H54 (cell line): ENCODE measurements around the gene NDUFV3.
A peak's percentile ranks its signal among the peaks of the same experiment; 100 is the strongest.
"Not testable (repeated sequence)": the region's sequence is repeated elsewhere in the genome, so short reads cannot be mapped to it uniquely, and the experiment has no call there.

Source experiments
- DNase-seq: peaks from one replicate; pipeline ENCODE4 v3.0.0; 2011; ENCODE audit warnings: low spot score, mixed read lengths; ENCODE audit not compliant: insufficient read length
- FAIRE-seq: peaks from 3 replicates; lab custom pipeline; 2011; peaks lifted over from hg19 to GRCh38; lab: Jason Lieb, UNC
- POLR2A ChIP-seq: IDR thresholded peaks from 2 replicates; pipeline ENCODE4 v1.6.1; 2011; ENCODE audit warnings: low read depth, mild to moderate bottlenecking, low read length

Gene NDUFV3

DNA sequence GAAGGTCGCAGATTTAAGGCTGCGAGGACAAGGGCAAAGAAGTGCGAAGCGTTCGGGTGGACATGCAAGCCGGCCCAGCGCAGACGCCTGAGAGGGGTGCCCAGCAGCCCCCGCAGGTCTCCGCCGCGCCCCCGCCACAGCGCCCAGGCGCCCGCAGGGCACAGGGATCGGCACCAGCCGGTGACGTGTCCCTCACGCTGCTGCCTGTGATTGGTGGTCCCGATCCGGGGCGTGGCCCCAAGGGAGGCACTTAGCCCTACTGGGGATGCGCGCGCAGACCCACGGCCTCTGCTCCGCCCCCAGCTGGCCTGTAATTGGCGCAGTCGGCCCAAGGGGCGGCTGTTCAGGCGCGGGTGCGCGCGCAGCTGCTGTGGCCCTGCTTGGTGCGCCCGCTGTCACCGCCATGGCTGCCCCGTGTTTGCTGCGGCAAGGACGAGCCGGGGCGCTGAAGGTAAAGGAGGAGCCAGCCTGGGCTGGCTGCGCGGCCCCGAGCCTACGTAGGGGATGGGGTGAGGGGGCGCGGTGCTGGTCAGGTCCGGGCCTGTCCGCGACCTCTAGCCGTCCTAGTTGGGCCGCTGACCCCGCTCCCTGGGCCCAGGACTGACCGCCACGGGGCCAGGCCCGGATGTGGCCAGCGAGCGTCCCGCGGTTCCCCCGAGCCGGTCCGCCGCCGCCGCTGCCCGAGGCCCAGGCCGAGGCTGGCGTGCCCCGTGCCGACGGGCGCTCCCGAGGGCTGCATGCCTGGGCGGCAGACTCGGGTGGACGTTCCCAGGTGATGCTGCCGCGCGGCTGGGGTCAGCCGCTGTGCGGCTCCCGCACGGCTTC, at the start of gene NDUFV3:
Gene NDUFV3, plus strand, starts transcription at position 379 of the 825 bp plus-strand sequence. Its CDS starts 25 bp downstream, at position 404.
- DNase-seq: peak; percentile 98
- peak; percentile 41 for FAIRE-seq
- TF ChIP-seq POLR2A: peak; percentile 97

DNA sequence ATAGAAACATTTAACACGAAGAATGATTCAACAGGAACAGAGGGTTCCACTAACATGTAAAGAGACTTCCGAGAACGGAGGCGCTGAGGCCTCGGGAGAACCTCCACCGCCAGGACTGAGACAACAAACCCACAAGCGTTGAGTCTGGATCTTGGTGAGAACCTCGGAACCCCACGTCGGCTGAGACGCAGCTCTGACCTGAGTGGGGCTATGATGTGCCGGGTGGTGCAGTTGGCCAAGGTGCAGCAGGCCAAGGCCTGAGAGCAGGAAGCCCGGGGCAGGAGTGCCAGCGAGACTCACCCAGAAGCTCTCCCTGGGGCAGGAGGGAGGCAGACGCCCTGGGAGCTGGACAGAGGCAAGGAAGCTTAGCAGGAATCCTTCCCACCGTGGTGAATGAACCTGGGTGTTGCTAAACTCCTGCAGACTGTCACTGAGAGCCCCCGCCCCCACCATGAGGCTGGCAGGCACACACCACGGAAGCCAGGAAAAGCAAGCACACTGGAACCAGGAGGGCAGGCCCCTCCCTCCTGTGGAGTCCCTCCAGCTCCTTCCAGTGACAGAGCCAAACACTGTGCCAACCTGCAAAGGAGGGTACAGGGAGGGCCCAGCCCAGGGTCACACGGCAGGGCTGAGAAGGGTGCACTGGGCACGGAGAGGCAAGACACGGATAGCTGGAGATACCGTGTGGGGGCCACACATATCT, 48.5 kb upstream of the NDUFV3 start:
- TF ChIP-seq POLR2A: no peak
- FAIRE-seq: no peak
- no peak for DNase-seq

DNA sequence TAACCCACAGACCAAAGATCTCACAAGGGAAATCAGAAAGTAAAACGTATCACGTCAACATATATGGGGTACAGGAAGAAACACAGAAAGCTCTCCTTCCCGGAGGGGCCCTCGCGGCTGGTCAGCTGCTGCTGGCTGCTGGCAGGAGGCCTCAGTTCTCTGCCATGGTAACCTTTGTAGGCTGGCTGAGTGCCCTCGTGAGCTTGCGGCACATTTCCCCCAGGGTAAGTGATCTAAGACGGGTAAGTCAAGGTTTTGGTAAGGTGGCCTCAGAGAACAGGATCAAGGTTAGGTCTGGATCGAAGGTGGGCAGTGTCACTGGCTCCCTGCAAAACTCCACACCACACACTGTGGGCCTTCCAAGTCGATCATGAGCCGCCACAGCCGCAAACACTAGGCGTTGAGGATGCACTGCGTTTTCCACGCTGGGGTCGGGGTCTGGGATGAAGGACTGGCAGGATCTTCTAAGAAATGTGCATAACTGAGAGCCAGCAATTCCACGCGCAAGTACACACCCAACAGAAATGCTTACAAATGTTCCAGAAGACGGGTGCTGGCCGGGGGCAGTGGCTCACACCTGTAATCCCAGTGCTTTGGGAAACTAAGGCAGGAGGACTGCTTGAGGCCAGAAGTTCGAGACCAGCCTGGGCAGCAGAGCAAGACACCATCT, 47.7 kb upstream of the NDUFV3 start:
- TF ChIP-seq POLR2A: no peak
- no peak for FAIRE-seq
- DNase-seq: no peak

DNA sequence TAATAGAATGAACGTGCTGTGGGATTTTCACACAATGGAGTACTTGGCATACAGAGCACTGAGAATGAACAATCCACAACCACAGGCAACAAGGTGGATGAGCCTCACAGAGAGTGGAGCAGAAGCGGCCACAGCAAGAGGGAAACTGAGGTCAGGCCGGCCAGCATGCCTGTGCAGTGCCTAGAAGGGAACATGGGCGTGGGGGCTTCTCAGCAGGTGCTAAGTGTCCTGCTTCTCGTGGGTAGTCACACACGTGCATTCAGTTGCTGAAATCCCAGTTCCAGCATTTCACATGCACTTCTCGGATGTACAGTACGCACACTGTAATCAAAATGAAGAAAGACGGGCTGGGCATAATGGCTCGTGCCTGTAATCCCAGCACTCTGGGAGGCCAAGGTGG, 46.9 kb upstream of the NDUFV3 start:
- DNase-seq (no peak), FAIRE-seq (no peak)
- TF ChIP-seq POLR2A: no peak

DNA sequence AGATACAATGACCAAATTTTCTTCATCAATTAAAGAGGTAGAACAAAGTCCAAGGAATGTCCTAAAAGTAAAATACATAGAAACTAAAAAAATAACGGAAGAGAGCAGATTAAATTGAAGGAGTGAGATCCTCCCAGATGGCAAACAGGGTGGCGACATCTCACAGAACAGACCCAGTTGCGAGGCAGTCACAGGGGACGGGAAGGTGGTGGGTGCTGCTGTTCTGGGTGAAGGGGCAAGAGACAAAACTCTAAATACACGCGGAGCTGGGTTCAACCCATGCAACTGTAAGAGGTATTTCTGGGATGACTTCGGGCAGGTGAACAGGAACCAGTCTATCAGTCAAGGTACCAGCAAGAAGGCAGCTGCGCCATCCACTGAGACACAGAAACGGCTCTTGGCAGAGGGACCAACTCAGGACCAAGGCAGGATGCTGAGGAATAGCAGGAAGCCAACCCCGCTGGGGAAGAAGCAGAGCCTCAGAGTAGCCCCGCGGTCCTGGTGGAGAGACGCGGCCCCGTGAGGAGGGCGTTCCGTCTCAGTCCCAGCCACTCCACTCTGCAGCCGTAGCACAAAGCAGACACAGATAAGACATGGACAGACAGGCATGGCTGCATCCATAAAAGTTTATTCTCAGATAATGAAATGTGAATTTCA, 45.9 kb upstream of the NDUFV3 start:
- TF ChIP-seq POLR2A: no peak
- FAIRE-seq (no peak), DNase-seq (no peak)

DNA sequence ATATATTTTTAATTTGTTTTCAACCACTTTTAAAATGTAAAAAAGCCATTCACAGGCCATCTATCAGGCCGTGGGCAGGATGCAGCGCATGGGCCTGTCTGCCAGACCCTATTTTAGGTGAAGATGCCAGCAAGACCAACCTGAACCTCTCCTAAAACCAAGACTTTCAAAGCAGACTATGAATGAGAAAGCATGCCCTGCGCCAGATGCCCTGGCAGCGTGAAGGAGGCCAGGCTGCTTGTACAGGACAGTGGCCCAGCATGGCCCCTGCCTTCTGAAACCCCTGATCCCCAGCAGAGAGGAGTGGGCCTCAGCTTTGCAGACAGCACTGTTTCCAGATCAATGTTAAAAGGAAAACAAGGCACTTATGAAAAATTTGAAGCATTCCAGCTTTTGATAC, 45.4 kb upstream of the NDUFV3 start:
- FAIRE-seq: no peak

DNA sequence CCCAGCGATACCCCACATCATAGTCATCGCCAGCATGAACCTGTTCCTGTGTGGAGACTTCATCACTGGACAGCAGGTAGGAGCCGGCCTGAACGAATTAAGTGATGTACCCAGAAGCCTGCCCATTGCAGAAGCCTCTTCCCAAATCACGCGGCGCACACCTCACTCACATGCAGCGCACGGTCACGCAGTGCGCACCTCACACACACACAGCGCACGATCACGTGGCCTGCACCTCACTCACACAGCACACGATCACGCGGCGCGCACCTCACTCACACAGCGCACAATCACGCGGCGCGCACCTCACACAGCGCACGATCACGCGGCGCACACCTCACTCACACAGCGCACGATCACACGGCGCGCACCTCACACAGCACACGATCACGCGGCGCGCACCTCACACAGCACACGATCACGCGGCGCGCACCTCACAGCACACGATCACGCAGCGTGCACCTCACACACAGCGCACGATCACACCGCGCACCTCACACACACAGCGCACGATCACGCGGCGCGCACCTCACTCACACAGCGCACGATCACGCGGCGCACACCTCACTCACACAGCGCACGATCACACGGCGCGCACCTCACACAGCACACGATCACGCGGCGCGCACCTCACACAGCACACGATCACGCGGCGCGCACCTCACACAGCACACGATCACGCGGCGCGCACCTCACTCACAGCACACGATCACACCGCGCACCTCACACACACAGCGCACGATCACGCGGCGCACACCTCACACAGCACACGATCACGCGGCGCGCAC, 44.8 kb upstream of the NDUFV3 start:
- not testable (repeated sequence) for DNase-seq, FAIRE-seq

More for the DNA sequence above, 45.4 kb upstream of the NDUFV3 start:
- TF ChIP-seq POLR2A: no peak
- no peak for DNase-seq

DNA sequence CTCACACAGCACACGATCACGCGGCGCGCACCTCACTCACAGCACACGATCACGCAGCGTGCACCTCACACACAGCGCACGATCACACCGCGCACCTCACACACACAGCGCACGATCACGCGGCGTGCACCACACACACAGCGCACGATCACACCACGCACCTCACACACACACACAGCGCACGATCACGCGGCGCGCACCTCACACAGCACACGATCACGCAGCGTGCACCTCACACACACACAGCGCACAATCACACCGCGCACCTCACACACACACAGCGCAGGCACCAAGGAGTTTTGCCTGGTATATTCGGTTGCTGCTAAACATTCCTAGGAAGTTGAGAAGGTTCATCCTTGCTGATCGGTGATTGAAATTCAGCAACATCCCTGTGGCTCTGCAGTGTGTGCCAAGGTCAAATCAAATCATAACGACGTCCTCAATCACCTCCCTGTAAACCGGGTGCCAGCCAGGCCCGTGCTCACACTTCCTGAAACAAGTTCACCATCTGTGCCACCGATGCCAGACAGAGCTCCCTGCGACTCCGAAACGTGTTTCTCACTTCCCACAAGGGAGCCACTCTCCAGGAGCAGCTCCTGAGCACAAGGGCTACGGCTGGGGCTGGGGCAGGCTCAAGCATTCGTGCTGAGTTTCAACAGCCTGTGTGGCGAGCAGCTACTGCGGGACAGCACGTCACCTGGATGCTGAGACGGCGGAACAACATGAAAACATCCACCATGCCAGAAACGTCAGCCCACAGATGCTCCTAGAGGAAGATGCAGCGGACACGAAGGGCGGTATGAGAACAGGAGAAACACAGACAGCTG, 44.0 kb upstream of the NDUFV3 start:
- FAIRE-seq (no peak), DNase-seq (no peak)
- no peak for TF ChIP-seq POLR2A

DNA sequence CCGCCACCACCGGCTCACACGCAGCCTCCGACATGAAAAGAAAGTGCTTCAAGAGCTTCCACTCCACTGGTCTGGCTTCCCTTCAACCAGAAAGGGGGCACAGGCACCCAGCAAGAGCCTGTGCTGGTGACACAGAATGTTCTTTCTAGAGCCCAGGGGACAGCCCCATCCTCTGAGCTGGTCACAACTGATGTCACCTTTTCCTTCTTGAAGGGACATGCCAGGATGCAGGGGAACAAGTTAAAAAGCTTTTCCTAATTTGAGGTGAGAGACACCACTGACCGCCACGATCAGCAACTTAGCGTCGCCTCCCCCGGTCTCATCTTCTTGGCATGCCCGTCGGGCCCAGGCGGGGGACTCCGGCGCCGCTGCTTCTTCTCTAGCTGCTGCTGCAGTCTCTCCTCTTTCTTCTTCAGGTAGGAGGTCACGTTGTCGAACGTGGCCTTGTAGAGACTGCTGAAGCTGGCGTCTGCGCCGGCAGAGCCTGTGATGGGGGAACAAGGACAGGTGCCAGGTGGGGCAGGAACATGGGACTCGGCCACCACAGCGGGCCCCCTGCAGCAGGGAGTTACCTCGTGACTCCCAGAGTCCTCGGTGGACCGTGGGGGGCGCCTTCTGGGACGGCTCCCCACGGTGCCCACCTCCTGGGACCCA, 43.2 kb upstream of the NDUFV3 start:
- no peak for FAIRE-seq

DNA sequence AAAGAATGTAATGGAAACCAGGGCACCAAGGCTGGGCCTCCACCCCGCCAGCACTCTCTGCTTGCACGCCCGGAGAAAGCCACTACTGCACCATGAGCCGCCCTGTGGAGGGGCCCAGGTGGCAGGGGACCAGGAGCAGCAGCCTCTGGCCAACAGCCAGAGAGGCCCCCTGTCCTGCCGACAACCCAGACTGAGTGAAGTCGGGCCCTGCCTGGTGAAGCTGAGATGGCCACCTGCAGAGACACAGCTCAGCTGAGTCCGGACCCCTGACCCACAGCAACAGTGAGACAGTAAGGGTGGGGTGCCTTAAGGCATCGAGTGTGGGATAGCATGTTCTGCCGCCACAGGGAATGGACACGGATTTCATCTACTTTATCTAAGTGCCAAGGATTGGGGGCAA, 42.6 kb upstream of the NDUFV3 start:
- FAIRE-seq: no peak
- no peak for TF ChIP-seq POLR2A
- DNase-seq: no peak

More for the DNA sequence above, 43.2 kb upstream of the NDUFV3 start:
- no peak for DNase-seq
- TF ChIP-seq POLR2A: no peak

DNA sequence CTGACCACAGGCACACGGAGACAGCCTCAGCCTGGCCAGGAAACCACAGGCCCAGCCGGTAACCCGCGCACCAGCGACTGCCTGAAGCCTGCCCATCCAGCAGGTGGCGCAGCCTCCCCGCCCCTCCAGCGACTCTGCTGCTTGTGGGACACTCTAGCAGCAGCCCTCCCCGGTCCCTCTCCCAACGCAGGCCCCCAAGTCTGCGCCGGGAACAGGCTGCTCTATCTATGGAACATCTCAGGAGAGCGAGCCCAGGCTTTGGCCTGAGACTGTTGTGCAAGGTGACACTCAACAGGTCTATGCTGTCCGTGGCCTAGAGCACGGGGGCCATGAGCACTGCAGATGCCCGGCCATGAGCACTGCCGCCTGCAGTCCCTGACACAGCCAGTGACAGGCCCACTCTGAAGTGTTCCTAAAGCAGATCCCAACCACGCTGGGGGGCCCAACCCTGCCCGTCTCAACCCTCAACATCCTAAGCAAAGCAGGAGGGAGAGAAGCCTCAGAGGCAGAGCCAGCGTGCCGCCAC, 42.2 kb upstream of the NDUFV3 start:
- no peak for TF ChIP-seq POLR2A
- no peak for FAIRE-seq
- DNase-seq: peak; percentile 67
